Epithelial cell of prostate (primary cell): ENCODE measurements around the gene PTPRG.
"Not testable (repeated sequence)": the region's sequence is repeated elsewhere in the genome, so short reads cannot be mapped to it uniquely, and the experiment has no call there.

Source experiments
- DNase-seq: peaks from one replicate; pipeline ENCODE4 v3.0.0-alpha.2; 2011; ENCODE audit warnings: low read depth, low spot score
- H3K27ac ChIP-seq: fragments of 450-650 bp; 2 replicates; pipeline ENCODE4 v1.5.1; 2017; ENCODE audit warnings: mild to moderate bottlenecking

Gene PTPRG

DNA sequence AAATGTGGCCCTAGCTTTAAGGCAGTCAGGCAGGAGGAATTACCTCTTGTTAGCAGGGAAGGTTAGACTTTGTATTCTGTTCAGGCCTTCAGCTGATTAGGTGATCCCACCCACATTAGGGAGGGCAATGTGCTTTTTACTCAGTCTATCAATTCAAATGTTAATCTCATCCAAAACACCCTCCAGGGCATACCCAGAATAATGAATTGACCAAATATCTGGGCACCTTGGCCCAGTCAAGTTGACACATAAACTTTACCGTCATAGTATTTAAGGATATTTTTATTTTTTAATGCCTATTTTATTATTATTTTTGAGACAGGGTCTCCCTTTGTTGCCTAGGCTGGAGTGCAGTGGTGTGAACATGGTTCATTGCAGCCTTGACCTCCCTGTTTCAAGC is 146.1 kb downstream of the PTPRG start:
- no peak overlapping the region for H3K27ac ChIP-seq
- no peak for DNase-seq

DNA sequence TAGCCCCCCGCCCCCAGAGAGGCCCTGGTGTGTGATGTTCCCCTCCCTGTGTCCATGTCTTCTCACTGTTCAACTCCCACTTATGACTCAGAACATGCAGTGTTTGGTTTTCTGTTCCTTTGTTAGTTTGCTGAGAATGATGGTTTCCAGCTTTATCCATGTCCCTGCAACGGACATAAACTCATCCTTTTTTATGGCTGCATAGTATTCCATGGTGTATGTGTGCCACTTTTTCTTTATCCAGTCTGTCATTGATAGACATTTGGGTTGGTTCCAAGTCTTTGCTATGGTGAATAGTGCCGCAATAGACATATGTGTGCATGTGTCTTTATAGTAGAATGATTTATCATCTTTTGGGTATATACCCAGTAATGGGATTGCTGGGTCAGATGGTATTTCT is 149.5 kb downstream of the PTPRG start:
- H3K27ac ChIP-seq, DNase-seq: not testable (repeated sequence)

DNA sequence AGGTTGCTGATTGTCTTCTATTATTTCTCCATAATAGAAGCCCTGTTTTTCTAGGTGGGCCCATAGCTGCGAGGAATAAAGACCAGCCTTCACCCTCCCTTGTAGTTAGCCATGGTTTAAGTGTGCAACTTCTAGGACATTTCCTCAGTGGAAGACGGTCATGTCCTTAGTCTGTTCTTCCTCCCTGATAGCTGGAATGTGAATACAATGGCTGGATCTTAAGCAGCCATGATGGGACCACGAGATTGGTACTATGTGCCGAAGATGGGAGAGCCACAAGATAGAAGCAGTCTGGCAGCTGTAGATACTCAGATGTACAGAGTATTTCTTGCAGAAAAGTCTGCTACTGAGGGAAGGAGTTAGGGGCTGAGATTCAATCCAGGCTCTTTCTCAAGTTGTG is 152.9 kb downstream of the PTPRG start:
- no peak for DNase-seq

DNA sequence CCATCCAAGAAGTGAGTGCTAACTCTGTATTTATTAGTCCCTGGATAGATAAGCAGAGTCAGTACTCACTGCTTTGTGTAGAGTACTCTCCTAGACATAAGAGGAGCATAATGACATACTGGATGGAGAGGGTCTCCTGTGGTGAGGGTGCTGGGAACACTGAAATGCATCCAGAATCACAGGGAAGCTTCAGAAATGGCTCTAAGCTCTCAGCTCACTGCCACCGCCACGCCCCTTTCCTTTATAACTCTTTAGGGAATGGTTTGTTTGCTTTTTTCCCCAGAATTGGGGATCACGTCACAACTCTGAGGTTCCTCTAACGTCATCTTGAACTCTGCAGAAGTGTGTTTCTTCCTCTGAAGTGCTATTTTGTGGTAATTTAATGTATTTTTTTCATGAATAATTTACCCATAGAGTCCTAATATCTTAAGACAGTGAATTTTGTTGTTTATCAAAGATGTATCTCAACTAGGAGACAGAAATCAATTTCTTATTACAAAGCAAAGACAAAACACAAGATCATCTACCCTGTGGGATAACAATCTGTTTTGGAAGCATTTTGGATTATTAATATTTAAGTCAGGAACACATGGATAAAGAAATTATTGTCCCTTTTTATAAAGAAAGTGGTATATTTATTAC is 154.6 kb downstream of the PTPRG start:
- H3K27ac ChIP-seq = no peak overlapping the region
- DNase-seq = no peak

More for the DNA sequence above, 152.9 kb downstream of the PTPRG start:
- H3K27ac ChIP-seq = no peak overlapping the region

DNA sequence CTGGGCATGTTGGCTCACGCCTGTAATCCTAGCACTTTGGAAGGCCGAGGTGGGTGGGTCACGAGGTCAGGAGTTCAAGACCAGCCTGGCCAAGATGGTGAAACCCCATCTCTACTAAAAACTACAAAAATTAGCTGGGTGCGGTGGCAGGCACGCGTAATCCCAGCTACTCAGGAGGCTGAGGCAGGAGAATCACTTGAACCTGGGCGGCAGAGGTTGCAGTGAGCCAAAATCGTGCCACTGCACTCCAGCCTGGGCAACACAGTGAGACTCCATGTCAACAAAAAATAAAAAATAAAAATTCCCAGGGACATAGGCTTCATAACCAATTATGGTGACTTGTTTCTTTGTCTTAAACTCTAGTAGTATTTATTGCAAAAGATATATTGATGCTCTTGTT is 155.3 kb downstream of the PTPRG start:
- not testable (repeated sequence) for DNase-seq, H3K27ac ChIP-seq

DNA sequence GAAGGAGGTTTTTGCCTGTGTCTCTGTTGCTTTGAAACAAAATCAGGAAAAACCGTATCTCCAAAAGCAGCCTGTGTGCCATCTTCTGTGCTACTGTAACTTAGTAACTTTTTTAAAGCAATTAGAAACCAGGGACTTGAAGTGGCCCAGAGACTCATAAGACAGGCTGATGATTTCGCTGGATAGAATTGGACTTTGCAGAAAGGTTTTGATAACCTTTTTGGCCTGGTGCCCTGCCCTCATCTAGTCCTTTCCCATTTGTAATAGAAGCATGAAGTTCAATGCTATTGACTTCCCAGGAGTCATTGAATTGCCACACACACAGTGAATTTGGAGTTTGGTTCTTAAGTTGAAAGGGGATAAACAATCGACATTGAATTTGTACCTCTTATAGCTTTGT is 157.2 kb downstream of the PTPRG start:
- no peak overlapping the region for H3K27ac ChIP-seq
- DNase-seq = no peak

DNA sequence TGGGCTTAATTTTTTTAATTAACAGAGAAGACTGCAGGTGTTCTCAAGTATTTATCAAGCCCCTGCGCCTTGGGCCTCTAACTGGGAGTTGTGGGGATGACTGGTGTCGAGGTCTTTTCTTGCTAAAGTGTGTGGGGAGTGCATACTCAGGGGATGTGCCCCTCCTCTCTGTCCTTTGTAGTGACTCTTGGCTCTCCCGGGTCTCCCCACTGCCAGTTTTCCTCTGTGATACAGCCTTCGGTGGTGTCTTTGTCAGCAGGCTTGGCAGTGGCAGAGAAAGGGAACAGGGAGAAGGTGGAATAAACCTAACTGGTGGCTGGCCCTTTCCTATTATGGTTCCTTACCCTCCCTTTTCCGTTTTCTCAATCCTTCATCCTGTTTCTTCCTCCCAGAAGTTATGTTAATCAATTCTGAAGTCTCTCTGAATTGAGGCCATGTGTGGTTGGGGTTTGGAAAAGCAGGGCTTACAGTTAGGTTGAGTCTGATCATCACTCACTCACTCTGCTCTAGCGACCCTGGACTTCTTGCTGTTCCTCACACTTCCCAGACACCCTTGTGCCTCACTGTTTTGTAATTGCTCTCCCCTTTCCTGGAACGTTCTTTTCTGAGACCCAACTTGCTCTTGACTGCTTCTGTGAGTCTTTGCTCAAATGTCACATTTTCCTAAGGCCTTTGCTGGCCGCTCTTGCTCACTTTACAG is 158.1 kb downstream of the PTPRG start:
- no peak overlapping the region for H3K27ac ChIP-seq
- no peak for DNase-seq

DNA sequence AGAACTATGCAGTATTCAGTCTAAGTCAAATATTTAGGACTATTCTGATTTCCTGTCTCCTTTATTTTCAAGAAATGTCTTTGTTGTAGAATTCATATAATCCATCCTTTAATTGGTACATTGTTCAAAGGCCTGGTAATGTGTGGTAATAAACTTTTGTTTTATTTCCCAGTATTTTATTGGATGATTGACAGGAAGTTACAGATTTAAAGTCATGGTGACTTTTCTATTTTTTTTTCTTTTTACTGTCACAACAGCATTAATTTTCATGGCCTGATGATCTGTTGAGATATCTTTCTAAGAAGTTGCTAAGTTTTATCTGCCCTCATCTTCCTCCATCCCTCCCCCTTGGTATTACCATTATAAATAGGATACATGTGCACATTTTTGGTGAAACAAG is 161.7 kb downstream of the PTPRG start:
- H3K27ac ChIP-seq = no peak overlapping the region
- no peak for DNase-seq

DNA sequence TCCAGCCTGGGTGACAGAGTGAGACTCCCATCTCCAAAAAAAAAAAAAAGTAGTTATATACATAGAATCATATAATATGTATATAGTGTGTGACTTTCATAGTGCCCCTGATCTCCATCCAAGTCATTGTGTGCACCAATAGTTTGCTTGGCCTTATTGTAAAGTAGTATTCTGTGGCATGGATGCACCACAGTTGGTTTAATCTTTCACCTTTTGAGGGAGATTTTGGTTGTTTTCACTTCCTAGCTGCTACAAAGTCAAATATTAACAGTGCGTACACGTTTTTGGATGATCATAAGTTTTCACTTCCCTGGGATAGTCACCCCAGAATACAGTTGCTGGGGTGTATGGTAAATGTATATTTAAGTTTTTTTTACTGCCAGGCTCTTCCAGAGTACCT is 162.8 kb downstream of the PTPRG start:
- no peak for DNase-seq
- no peak overlapping the region for H3K27ac ChIP-seq

DNA sequence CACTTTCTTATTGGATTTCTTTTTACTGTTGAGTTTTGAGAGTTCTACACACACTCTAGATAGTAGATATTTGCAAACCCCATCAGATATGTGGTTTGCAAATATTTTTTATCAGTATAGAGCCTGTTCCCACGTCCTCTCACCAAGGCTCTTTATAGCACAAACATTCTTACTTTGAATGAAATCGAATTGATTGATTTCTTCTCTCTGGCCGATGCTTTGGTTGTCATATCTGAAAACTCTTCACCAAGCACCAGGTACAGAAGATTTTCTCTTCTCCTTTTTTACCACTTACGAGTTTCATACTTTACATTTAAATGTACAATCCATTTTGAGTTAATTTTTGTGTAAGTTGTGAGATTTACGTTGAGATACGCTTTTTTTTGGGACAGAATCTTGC is 163.4 kb downstream of the PTPRG start:
- DNase-seq = no peak
- no peak overlapping the region for H3K27ac ChIP-seq

DNA sequence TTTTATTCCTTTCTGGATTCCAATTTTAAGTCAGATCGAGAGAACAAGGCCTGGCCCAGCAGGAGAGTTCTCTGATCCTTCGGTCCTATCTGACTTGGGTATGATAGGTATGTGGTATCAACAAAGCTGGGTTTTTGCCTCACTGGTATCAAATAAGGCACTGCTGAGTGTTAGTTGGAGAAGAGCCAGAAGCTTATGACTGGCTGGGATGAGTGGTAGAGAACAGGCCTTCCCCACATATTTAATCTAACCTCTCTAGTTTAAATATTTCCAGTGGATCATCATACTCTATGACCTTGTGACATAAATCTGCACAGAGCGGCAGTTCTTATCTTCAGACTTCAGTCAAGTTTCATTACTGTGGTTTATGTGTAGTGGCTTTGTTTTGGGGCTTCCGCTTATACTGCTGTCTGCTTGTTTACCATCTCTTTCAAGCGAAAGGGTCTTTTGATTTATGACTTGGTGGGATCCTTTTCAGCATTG is 164.5 kb downstream of the PTPRG start:
- no peak overlapping the region for H3K27ac ChIP-seq
- DNase-seq = no peak

DNA sequence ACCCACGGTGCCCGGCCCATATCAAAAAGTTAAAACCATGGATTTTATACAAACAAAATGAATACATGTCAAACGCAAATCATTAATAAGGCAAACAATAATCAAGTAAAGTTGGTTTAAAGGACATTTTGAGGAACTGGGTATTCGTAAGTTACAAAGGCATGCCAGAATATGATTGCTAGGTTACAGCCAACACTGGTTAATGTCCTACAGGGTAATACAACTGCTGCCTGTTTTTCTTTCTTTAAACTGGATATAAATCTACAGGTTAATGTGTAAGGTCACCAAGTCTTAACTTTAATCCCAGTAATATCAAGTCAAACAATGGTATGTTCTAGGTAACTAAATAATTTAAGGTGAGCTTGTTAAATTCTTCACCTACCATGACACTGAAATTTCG is 166.1 kb downstream of the PTPRG start:
- DNase-seq = no peak
- H3K27ac ChIP-seq = no peak overlapping the region

DNA sequence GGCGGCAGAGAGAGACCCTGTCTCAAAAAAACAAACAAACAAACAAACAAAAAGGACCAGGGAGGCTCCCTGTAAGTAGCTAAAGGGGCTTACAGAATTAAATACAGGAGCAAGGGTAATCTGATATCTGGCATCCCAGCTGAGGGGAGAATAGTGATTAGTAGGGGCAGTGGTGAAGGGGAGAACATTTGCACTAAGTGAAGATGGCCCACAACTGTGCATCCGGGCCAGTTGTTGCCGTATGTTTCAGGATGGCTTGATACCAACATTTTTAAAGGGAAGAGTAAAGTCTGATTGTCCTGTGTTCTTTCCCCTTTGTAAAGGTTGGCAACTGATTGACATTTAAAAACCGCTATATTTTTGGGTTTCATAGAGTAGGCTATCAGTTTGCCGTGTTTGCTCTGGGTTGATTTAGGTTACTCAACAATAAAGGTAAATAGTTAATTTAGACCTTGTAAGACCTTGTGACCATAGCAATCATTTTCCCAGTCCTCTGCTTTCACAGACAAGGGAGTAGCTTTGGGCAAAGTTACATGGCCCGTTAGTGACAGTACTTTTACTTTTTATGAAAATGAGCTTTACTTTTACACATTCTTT is 167.8 kb downstream of the PTPRG start:
- H3K27ac ChIP-seq = no peak overlapping the region
- no peak for DNase-seq

DNA sequence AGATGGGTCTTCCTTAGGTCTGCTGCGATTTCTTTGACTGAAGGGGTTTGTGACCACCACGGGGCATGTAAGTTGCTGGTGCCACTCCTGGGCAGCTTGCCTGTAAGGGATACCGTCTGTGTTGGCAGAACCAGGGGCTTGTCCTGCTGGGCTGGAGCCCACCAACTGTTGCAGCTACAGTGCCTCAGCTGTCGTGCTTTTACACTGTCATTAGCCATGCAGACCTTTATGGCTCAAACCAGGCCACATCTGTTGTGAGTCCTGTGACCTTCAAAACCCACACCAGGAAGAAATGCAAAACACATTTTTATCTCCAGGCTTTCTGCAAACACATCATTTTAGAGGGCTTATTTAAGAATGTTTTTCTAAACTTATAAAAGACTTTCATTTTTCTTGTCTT is 168.7 kb downstream of the PTPRG start:
- DNase-seq = no peak
- H3K27ac ChIP-seq = no peak overlapping the region

DNA sequence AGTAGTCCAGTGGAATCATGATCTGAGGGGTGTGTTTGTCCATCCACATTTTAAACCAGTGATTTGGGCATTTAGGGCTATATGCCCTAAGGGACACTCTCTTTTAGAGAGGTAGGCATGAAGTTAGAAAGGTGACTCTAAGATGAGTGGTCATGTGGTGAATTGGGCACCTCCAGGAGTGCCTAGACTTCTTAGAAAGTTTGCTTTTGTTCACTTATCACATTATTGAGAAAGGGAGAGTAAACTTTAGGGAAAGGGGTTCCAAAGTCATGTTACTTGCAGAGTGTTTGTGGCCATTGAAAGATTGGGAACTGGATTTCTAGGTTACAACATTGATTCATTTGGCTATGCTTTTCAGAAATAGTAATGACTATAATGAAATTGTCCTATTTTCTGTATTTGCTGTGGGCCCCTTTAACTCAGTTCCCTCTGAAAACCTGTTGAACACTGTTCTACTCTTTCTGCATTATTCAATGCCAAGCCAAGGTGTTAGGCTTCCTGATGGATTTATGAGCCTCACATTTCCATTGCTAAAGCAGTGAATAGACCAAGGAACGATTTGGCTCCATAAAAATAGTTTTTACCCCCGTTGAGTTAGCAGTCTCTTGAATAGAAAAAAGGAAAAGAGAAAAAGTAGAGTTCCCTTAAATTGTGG is 169.3 kb downstream of the PTPRG start:
- no peak for DNase-seq
- H3K27ac ChIP-seq = no peak overlapping the region

DNA sequence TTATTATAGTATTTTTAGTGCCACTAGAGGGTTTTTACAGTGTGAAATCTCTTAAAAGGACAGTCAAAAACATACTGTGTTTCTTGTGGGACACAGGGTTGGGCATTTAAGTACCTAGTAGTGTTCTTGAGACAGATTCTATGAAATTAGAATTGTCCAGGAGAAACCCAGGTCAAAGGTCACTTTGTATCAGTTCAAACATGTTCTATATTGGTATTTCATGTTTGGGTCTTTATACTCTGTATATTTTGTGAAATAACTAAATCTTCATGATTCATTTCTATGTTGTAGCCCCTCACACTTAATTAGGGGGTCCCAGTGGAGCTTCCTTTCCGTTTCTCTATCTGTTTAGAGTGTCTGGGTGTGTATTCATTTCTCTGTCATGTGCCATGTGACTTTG is 171.6 kb downstream of the PTPRG start:
- H3K27ac ChIP-seq = no peak overlapping the region
- DNase-seq = no peak

DNA sequence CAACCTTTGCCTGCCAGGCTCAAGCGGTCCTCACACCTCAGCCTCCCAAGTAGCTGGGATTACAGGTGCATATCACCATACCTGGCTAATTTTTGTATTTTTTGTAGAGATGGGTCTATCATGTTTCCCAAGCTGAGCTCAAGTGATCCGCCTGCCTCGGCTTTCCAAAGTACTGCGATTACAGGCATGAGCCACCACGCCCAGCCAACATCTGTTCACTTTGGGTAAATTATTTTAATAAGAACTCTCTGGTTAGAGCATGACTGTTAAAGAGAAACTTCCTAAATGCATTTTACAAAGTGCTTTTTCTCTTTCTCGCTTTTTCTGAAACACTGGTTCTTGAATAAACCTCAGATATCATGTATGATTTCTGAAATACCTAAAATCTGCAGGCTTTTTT is 172.5 kb downstream of the PTPRG start:
- DNase-seq = no peak
- H3K27ac ChIP-seq = no peak overlapping the region

DNA sequence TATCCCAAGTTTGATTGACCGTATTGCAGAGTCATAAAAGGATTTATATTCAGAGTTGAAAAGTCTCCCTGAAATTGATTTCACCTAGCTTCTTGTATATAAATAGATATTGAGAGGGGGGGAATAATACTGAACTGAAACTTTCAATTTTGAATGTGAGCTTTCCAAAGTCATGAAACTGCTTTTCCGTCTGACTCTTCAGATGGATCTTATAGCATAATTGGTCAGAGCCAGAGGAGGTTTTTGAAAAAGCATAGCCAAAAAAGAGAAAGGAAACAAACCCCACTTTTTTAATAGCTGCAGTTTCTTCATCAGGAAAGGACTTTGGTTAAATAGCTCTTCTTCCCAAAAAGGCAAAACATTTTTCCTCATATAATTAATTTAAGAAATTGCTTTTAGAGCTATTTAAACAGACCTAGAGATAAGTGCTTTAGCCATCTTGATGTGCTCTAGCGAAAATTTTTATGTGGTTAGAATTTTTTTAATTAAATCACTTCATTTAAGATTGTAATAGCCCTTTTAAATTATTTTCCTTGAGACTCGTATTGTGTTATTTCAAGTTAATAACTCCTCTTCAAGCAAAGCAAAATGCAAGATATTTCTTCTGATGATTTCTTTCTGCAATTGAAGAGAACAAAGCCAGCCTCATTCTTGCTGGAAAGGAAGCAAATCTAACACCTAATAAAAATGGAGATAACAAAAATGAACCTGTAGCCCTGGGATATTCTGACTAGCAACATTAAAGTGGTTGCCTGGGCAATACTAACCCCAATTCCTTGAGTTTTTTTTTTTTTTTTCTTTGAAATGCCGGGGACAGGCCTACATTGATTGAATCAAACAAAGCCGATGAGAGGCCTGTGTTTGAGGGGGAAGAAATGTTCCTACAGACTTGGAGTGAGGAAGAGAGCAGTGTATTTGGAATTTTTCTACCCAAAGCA is 173.6 kb downstream of the PTPRG start:
- DNase-seq = no peak
- no peak overlapping the region for H3K27ac ChIP-seq

DNA sequence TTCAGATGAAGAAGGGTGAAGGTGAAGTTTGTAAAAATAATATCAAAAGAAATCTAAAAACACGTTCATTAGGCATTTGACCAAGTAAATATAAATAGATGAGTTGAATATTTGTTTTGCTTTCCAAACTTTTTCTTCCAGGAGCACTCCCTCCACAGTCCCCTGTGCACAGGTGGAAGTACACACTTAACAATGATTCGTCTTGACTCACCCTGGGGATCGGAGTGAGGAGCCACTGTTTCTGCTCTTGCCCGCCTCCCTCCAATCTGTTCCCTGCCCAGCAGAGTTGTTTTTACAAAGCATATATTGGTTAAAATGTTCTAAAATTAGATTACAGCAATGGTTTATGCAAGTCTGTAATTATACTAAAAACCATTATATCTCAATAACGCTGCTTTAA is 175.1 kb downstream of the PTPRG start:
- no peak overlapping the region for H3K27ac ChIP-seq
- no peak for DNase-seq

DNA sequence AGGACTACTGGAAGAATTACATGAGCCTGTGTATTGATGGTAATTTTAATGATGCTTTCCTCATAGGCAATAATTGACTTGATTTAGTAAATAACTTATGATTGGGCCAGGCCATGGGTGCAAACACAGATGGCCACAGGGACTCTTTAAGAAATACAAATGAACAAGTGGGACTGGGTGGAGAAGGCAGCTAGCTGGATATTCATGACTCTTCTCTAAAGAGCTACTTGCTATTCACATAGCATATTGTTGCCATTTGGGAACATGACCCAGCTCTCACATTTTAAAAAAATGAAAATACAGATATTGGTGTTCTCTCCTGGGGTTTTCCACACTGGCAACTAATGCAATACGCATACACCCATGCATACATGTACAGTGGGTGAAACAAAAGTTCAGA is 178.3 kb downstream of the PTPRG start:
- no peak overlapping the region for H3K27ac ChIP-seq
- no peak for DNase-seq
